H9 (cell line): ENCODE data around the gene TIAM2. TPM values are rescaled to one million over a fixed set of nuclear protein-coding genes. Genes with fewer than 3 reads are reported as not detected.

Experiments
- DNase-seq: peaks from one replicate; pipeline ENCODE4 v3.0.0-alpha.2; 2017
- H2AFZ ChIP-seq: one replicate; pipeline ENCODE4 v1.6.1; 2013; ENCODE audit warnings: mild to moderate bottlenecking, low read length, control low read depth, moderate library complexity
- H2AK5ac ChIP-seq: 2 replicates; pipeline ENCODE4 v1.6.1; 2013; ENCODE audit warnings: low read length, control low read depth, mixed read lengths; ENCODE audit not compliant: insufficient read length
- H2BK120ac ChIP-seq: one replicate; pipeline ENCODE4 v1.6.1; 2013; ENCODE audit warnings: low read depth, mild to moderate bottlenecking, low read length, control low read depth, inconsistent platforms; ENCODE audit not compliant: poor library complexity, severe bottlenecking
- H2BK12ac ChIP-seq: 2 replicates; pipeline ENCODE4 v1.6.1; 2013; ENCODE audit warnings: low read length, control low read depth, mixed read lengths, low read depth; ENCODE audit not compliant: insufficient read length
- H2BK15ac ChIP-seq: 2 replicates; pipeline ENCODE4 v1.6.1; 2013; ENCODE audit warnings: low read depth, low read length, control low read depth
- H2BK20ac ChIP-seq: one replicate; pipeline ENCODE4 v1.6.1; 2013; ENCODE audit warnings: low read depth, mild to moderate bottlenecking, low read length, control low read depth, inconsistent platforms; ENCODE audit not compliant: poor library complexity, severe bottlenecking
- H2BK5ac ChIP-seq: 2 replicates; pipeline ENCODE4 v1.6.1; 2013; ENCODE audit warnings: low read length, control low read depth, mixed read lengths; ENCODE audit not compliant: insufficient read length
- H3K14ac ChIP-seq: 2 replicates; pipeline ENCODE4 v1.6.1; 2013; ENCODE audit warnings: low read length, control low read depth; ENCODE audit not compliant: insufficient read depth
- H3K18ac ChIP-seq: 2 replicates; pipeline ENCODE4 v1.6.1; 2013; ENCODE audit warnings: low read depth, mild to moderate bottlenecking, mixed read lengths, low read length, control low read depth; ENCODE audit not compliant: insufficient read length
- H3K23ac ChIP-seq: 2 replicates; pipeline ENCODE4 v1.6.1; 2013; ENCODE audit warnings: low read length, control low read depth, mixed read lengths, low read depth; ENCODE audit not compliant: insufficient read length
- H3K23me2 ChIP-seq: 2 replicates; pipeline ENCODE4 v1.6.1; 2013; ENCODE audit warnings: low read depth, mild to moderate bottlenecking, mixed read lengths, low read length, control low read depth; ENCODE audit not compliant: insufficient read length, poor library complexity, severe bottlenecking
- H3K27ac ChIP-seq: 2 replicates; pipeline ENCODE4 v1.5.1; 2013; ENCODE audit warnings: low read length, control low read depth, mixed read lengths, low read depth; ENCODE audit not compliant: insufficient read length
- H3K27me3 ChIP-seq: 2 replicates; pipeline ENCODE4 v1.6.1; 2013; ENCODE audit warnings: low read length, control low read depth, inconsistent platforms; ENCODE audit not compliant: insufficient read depth
- H3K4ac ChIP-seq: 2 replicates; pipeline ENCODE4 v1.6.1; 2013; ENCODE audit warnings: low read depth, mild to moderate bottlenecking, control low read depth, inconsistent platforms, low read length, moderate library complexity
- H3K4me1 ChIP-seq: 2 replicates; pipeline ENCODE4 v1.6.1; 2013; ENCODE audit warnings: low read length, control low read depth, inconsistent platforms; ENCODE audit not compliant: insufficient read depth
- H3K4me2 ChIP-seq: 2 replicates; pipeline ENCODE4 v1.6.1; 2013; ENCODE audit warnings: low read length, control low read depth, mixed read lengths; ENCODE audit not compliant: insufficient read length, insufficient read depth
- H3K56ac ChIP-seq: 2 replicates; pipeline ENCODE4 v1.6.1; 2013; ENCODE audit warnings: low read depth, mild to moderate bottlenecking, mixed read lengths, low read length, control low read depth; ENCODE audit not compliant: insufficient read length
- H3K79me1 ChIP-seq: 2 replicates; pipeline ENCODE4 v1.6.1; 2013; ENCODE audit warnings: low read depth, mild to moderate bottlenecking, moderate library complexity, low read length, control low read depth, inconsistent platforms; ENCODE audit not compliant: insufficient read depth, poor library complexity, severe bottlenecking
- H3K79me2 ChIP-seq: 2 replicates; pipeline ENCODE4 v1.6.1; 2013; ENCODE audit warnings: low read length, control low read depth, inconsistent platforms; ENCODE audit not compliant: insufficient read depth
- H3K9ac ChIP-seq: 2 replicates; pipeline ENCODE4 v1.6.1; 2013; ENCODE audit warnings: low read length, control low read depth, mixed read lengths; ENCODE audit not compliant: insufficient read length; ENCODE audit errors: extremely low read depth
- H3K9me3 ChIP-seq: one replicate; pipeline ENCODE4 v1.6.1; 2013; ENCODE audit warnings: low read depth, low read length, inconsistent platforms; ENCODE audit not compliant: control insufficient read depth
- H3T11ph ChIP-seq: one replicate; pipeline ENCODE4 v1.6.1; 2013; ENCODE audit warnings: mild to moderate bottlenecking, low read length, control low read depth, inconsistent platforms
- H4K20me1 ChIP-seq: one replicate; pipeline ENCODE4 v1.6.1; 2013; ENCODE audit not compliant: control insufficient read depth, insufficient read length, insufficient read depth
- H4K5ac ChIP-seq: 2 replicates; pipeline ENCODE4 v1.6.1; 2013; ENCODE audit warnings: low read depth, mild to moderate bottlenecking, mixed read lengths, low read length, control low read depth; ENCODE audit not compliant: insufficient read length
- H4K8ac ChIP-seq: replicated peaks from 2 replicates; pipeline ENCODE4 v1.6.1; 2013; ENCODE audit warnings: low read length, control low read depth, mixed read lengths, low read depth; ENCODE audit not compliant: insufficient read length
- H4K91ac ChIP-seq: 2 replicates; pipeline ENCODE4 v1.6.1; 2013; ENCODE audit warnings: low read depth, mild to moderate bottlenecking, moderate library complexity, mixed read lengths, low read length, control low read depth; ENCODE audit not compliant: insufficient read length
- H3K27ac Mint-ChIP-seq, 3 experiments: 2 replicates in 2 of 3; 3 replicates in 1 of 3; pipeline ENCODE4 v1.8.0; 2020 to 2021; ENCODE audit warnings: mixed read lengths in 3 of 3, mild to moderate bottlenecking in 1 of 3, moderate library complexity in 1 of 3
- H3K27me3 Mint-ChIP-seq: 2 replicates; pipeline ENCODE4 v1.8.0; 2021; ENCODE audit warnings: low read depth, mild to moderate bottlenecking, moderate library complexity, mixed read lengths
- H3K36me3 Mint-ChIP-seq, 3 experiments: 2 replicates in 2 of 3; 3 replicates in 1 of 3; pipeline ENCODE4 v1.8.0; 2020 to 2021; ENCODE audit warnings: low read depth in 3 of 3, mixed read lengths in 3 of 3; ENCODE audit not compliant: insufficient read depth in 1 of 3
- H3K4me1 Mint-ChIP-seq, 2 experiments: 2 replicates each; pipeline ENCODE4 v1.8.0; 2020; ENCODE audit warnings: mixed read lengths in 2 of 2
- H3K4me3 Mint-ChIP-seq, 2 experiments: 2 replicates in 1 of 2; 3 replicates in 1 of 2; pipeline ENCODE4 v1.8.0; 2020 to 2021; ENCODE audit warnings: mild to moderate bottlenecking in 2 of 2, mixed read lengths in 2 of 2, moderate library complexity in 1 of 2
- H3K9me3 Mint-ChIP-seq, 2 experiments: 2 replicates in 1 of 2; 3 replicates in 1 of 2; pipeline ENCODE4 v1.8.0; 2020; ENCODE audit warnings: mild to moderate bottlenecking in 2 of 2, mixed read lengths in 2 of 2, moderate library complexity in 1 of 2
- WGBS: extraction: QIAGEN DNeasy Blood & Tissue Kit; methylation state at CpG from one replicate; pipeline ENCODE4 v1.1.7; 2013; ENCODE audit warnings: missing lambda C conversion rate, low lambda C conversion rate, mixed read lengths; ENCODE audit not compliant: insufficient read length; ENCODE audit errors: extremely low coverage; 5-methylcytosine and 5-hydroxymethylcytosine counted together
- total RNA-seq: library from RNA; stranded (reverse); gene quantifications from 2 replicates; pipeline ENCODE4 v1.2.1, GENCODE V29; 2021
- TF ChIP-seq, protein P1 (sequence below): fragments of 200-600 bp; sonication (generic); conservative IDR thresholded peaks from 3 replicates; pipeline ENCODE4 v1.8.0; 2021; ENCODE audit warnings: antibody characterized with exemption, mild to moderate bottlenecking

TIAM2 gene
- total RNA-seq, 1 experiment from 2014 or later = 6.3 TPM

GRCh38 chr6:155003476-155003875 lies 8.4 kb downstream of the TIAM2 start:
- H2BK5ac ChIP-seq = no peak overlapping the region
- Mint-ChIP-seq H3K36me3 (no peaks in the 10 kb centered on the region), H3K9me3 (no peaks in the 10 kb centered on the region), H3K27ac (peak overlapping the region; percentile 33 to 84 (median 61); a peak in 3 of 7 replicates), H3K4me3 (no peak overlapping the region), H3K27me3 (no peaks in the 10 kb centered on the region; the same call in 1 of the 2 replicates), H3K4me1 (peaks cover 10 to 20% of the 10 kb centered on the region in 2 experiments)
- no peaks in the 10 kb centered on the region for H3K79me2 ChIP-seq
- H2BK15ac ChIP-seq = no peak overlapping the region
- no peak overlapping the region for H2BK20ac ChIP-seq
- no peak overlapping the region for H4K91ac ChIP-seq
- H3K4ac ChIP-seq = no peak overlapping the region
- no peak overlapping the region for H2AK5ac ChIP-seq
- no peak overlapping the region for H3K9ac ChIP-seq
- no peak overlapping the region for H3K56ac ChIP-seq
- no peak overlapping the region for H3K14ac ChIP-seq
- H2BK12ac ChIP-seq = no peak overlapping the region
- H3K79me1 ChIP-seq = peaks cover 2% of the 10 kb centered on the region
- no CpG with 5 or more reads among the region's 7 CpGs for WGBS
- no peak overlapping the region for H3K4me2 ChIP-seq
- no peak overlapping the region for H3K27ac ChIP-seq
- H3K4me1 ChIP-seq = 0 out of 2 replicates have a peak, but pooled peaks cover 3% of the 10 kb centered on the region
- no peaks in the 10 kb centered on the region for H3K9me3 ChIP-seq
- no peak overlapping the region for H3K18ac ChIP-seq
- no peaks in the 10 kb centered on the region for H4K20me1 ChIP-seq
- DNase-seq = no peak
- TF ChIP-seq, protein P1, sequence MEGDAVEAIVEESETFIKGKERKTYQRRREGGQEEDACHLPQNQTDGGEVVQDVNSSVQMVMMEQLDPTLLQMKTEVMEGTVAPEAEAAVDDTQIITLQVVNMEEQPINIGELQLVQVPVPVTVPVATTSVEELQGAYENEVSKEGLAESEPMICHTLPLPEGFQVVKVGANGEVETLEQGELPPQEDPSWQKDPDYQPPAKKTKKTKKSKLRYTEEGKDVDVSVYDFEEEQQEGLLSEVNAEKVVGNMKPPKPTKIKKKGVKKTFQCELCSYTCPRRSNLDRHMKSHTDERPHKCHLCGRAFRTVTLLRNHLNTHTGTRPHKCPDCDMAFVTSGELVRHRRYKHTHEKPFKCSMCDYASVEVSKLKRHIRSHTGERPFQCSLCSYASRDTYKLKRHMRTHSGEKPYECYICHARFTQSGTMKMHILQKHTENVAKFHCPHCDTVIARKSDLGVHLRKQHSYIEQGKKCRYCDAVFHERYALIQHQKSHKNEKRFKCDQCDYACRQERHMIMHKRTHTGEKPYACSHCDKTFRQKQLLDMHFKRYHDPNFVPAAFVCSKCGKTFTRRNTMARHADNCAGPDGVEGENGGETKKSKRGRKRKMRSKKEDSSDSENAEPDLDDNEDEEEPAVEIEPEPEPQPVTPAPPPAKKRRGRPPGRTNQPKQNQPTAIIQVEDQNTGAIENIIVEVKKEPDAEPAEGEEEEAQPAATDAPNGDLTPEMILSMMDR = no peak
- H4K5ac ChIP-seq = no peak overlapping the region
- no peak overlapping the region for H2AFZ ChIP-seq
- no peak overlapping the region for H3K23ac ChIP-seq
- H3T11ph ChIP-seq = no peak overlapping the region
- H2BK120ac ChIP-seq = no peak overlapping the region
- H3K27me3 ChIP-seq = no peaks in the 10 kb centered on the region
- H3K23me2 ChIP-seq = no peaks in the 10 kb centered on the region
- no peak overlapping the region for H4K8ac ChIP-seq
